T-helper 9 cell (primary cell): ENCODE data around the gene PFKL.
"Not testable (repeated sequence)": the region's sequence is repeated elsewhere in the genome, so short reads cannot be mapped to it uniquely, and the experiment has no call there.

ENCODE experiments used
- DNase-seq: peaks from one replicate; pipeline ENCODE4 v3.0.0-alpha.2; 2020

Gene PFKL

DNA sequence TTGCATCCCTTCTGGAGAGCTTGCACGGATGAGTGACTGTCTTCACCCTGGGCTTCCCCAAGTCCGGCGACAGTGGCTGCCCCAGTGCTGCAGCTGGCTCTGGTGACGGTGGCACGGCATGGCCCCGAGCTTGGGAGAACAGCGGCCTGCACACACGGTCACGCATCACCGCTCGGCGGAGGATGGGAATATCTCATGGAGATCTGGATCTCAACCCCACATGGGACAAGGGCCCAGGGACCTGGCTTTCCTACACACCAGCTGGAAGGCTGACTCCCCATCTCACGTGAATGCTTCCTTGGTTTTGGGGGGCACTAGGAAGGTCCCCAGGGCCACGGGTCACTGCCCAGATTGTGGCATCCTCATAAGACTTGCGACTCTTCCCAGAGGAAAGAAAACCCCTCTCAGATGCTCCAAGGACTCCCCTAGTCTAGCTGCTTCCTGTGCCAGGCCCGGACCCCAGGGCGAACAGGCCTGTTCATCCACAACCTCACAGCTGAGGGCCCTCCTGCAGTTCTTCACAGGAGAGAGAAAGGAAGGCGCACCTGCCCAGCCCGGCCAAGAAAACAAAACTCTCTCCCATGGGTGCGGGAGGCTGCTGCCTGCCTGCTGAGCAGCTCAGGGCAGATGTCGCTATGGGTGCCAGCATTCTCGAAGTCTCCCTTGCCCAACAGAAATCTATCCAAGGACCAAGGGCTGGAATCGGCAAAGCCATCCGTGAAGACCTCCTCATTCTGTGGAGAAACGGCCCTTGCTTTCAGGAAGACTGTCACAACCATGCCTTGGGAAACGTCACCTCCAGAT lies 29.4 kb downstream of the PFKL start:
- no peak for DNase-seq

DNA sequence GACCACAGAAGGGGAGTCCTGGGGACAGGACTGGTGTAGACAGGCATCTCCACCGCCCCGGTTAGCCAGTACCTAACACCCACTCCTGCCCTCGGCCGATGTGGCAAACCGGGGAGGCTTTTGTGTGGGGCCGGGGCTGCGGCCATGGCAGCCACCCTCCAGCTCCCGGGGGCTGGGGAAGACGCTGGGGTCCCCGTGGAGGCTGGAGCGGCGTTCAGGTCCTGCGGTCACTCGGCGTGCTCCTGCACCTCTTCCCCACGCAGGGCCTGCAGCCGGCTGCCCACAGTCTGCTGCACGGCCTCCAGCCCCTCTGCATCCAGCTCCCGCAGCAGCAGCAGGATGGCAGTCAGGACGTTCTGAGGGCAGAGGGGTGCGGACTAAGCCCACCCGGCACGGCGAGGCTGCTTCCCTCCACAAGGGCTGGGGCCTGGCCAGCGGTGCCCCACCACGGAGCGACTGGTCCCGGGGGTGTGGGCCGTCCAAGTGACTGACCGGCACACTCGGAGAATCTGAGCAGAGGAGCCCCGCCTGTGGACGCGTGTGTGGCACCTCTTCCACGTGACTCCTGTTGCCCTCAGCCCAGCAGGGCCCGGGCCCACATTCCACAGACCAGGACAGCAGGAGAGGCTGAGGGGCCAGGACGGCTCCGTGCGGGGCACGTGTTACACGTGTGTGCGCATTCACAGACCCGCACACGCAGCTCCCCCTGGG lies 30.3 kb downstream of the PFKL start:
- no peak for DNase-seq

DNA sequence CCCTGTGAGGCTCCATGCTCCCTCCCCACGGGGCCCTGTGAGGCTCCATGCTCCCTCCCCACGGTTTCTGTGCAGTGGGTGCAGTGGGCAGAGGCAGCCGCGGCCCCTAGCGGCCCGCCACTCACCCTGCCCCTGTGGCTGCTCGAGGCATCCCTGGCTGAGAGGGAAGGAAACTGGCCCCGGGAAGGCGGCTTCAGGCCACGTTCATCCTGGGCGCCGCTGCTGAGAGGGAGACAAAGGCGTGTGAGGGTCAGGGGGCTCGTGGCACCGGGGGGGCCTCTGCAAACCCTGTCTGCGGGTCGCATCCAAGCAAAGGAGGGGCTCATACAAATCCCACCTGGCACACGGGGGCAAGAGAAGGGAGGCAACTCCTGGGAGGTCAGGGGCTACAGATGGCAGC lies 30.8 kb downstream of the PFKL start:
- no peak for DNase-seq

DNA sequence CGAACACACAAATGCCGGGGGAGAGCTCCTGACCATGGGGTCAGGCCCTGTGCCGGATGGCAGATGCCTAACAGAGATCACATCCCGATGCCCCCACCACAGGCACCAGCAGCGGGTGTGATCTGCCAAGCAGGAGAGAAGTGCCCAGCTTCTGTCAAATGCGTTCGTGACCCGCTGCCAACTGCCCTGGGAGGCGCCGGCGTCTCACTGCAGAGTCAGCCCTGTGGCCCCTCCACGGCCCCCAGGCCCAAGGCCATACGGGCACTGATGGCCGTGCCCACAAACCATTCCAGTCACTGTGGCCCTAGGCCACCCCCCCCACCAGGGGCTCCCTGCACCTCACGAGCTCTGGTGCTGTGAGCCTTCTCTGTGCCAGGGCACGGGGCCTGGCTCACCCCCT lies 31.4 kb downstream of the PFKL start:
- DNase-seq: no peak

DNA sequence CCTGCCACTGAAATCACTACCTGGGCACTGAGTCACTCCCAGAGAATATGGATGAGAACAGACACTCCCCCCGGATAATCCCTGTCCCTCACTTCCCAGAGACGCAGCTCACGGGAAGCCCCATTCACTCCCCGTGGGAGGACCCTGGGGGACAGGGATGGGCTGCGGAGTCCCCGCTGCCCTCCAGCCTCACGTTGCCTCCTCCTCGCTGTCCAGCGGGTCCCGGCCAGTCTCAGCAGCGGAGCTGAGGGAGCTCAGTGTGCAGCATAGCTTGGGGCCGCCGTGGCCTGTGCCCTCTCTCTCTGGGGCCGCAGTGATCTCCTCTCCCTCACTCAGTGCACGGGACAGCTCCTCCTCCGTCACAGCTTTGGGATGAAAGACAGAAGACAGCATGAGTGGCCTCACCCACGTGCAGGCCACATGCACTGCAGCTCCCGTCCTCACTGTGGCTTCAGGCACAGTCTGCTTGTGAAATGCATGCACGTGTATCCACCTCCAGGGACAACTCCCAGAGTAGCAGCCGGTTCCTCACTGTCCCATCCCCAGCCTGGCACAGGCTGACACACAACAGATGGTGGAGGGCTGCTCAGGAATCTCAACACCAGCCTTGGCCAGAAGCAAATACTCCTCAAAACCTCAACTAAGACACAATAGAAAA lies 31.9 kb downstream of the PFKL start:
- DNase-seq: no peak

DNA sequence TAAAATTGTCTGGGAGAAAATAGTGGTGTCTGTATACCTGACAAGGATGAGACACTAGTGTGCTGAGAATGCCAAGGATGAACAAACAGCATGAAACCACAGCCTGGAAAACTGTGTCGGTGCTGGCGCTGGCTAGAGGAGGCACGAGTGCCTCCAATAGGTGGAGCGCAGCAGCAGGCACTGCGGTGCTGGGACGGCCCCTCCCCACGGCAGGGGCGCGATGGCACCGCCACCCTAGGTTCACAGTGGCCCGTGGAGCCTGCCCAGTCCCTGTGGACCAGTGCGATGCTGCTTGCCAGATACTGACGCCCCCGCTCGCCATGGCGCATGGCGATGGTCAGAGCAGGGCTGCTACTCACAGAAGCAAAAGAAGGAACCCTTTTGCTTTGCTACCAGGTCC lies 32.5 kb downstream of the PFKL start:
- DNase-seq: no peak

DNA sequence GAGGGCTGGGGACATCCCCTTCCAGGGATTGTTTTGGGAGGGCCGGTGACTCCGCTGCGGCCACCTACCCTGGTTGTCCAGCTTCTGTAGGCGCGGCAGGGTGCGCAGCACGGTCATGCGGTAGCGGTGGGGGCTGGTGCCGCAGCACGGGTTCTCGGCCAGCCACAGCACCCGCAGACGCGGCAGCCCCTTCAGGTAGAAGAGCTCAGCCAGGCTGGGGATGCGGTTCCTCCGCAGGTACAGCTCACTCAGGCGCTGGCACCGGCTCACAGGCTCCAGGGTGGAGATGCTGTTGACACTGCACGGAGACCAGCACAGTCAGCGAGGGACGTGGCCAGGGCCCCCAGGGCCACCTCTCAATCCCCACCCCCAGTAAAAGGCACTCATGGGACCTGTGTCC lies 33.1 kb downstream of the PFKL start:
- DNase-seq: no peak

DNA sequence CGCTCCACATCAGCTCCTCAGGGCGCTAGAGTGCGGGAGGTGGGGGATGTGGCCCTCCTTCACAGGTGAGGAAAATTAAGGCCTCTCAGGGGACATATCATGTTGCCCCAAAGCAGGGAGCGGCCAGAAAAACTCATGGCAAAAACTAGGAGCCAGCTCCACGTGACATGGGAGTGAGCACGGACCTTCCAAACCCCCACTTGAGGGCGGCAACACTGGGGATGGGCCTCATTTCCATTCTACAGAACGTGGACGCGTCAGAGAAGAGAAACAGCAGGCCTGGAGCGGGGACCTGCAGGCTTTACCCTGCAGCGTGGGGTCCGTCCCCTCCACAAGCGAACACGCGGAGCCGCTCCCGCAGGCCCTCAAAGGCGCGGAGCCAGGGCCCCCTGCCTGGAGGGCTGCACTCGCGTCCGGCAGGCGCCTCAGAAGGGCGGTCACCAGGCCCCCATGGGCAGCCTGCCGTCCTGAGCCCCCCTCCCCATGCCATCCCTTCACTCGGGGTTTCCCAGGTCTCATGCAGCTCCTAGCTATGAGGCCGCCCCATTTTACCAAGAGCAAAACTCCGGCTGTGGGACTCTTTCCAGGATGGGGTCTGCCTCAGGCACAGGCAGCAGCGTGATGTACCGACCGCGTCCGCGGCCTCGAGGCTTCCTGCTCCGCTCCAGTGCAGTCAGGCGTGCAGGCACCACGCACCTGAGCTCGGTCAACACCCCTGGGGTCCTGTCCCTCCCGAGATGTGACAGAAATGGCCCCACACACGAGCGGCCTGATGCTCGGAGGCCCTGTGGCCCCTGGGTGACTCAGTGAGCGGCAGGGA lies 33.9 kb downstream of the PFKL start:
- DNase-seq: no peak

DNA sequence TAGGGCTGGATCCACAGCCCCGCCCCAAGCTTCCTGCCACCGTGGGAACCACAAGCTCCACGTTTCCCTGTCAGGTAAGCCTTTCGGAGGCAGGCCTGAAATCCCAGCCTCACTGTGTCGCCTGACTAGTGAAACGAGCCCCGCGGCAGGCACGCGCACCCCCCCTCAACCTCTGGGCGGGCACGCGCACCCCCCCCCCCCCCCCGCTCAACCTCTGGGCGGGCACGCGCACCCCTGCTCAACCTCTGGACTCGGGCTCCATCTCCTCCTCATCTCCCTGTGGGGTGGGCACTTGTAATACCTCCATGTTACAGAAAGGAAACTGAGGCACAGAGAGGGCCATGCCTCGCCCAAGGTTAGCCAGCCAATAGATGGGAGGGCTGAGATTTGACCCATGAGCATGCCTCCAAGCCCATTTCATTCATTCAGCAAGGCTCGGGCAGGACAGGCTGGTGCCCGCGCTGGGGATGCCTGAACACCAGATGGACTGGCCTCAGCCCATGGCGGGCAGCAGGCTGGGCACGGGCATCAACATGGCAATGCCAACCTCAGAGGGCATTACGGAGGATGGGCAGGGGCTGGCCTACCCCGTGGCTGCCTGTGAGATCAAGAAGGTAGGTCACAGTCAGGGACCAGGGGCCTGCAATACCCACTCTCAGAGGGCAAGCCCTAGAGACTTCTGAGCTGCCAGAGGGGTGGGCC lies 34.6 kb downstream of the PFKL start:
- no peak for DNase-seq

DNA sequence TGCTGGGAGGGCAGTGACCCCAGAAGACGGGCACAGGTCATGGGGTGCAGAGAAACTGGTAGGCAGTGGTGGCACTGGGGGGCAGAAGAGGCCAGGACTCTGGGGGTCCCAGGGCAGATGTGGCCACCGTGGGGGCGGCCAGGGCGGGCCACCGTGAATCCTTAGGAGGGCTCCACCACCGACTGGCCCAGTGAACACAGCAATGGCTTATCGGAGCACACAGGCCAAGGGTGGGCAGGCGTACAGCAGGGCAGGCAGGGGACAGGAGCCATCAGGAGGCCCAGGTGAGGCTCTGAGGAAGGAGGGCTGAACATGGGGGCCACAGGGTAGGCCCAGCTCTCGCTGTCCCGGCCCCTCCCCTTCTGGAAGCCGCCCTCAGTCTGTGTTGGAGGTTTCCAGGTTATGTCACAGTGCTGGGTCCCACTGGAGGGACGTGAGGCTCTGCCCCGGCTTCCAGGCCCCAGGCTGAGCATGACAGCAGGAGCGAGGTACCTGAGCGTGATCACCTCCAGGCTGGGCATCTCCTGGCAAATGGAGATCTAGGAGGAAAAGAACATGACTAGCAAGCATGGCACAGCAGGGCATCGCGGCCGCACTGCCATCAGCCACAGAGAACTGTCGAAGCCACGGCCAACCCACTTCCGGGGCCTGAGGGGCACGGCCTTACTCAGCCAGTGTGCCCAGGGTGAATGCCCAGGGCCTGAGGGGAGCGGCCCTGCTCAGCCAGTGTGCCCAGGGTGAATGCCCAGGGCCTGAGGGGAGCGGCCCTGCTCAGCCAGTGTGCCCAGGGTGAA lies 35.6 kb downstream of the PFKL start:
- DNase-seq: no peak

DNA sequence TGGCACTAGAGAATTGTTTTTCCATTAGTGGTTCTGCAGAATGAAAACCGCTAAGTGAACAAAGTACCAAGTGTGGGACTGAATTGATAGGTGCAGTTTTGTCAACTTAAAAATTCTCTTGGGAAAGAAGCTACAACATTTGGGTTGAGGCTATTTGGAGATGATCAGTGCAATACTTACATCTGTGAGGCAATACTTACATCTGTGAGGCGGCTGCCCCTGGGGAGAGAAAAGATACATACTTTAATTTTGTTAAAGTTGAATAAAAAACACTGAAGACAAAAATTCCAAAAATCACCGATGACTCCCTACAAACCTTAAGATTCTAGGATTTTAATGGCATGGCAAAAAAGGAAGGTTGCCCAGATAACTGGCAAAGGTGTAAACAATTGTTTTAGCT lies 37.6 kb downstream of the PFKL start:
- no peak for DNase-seq

DNA sequence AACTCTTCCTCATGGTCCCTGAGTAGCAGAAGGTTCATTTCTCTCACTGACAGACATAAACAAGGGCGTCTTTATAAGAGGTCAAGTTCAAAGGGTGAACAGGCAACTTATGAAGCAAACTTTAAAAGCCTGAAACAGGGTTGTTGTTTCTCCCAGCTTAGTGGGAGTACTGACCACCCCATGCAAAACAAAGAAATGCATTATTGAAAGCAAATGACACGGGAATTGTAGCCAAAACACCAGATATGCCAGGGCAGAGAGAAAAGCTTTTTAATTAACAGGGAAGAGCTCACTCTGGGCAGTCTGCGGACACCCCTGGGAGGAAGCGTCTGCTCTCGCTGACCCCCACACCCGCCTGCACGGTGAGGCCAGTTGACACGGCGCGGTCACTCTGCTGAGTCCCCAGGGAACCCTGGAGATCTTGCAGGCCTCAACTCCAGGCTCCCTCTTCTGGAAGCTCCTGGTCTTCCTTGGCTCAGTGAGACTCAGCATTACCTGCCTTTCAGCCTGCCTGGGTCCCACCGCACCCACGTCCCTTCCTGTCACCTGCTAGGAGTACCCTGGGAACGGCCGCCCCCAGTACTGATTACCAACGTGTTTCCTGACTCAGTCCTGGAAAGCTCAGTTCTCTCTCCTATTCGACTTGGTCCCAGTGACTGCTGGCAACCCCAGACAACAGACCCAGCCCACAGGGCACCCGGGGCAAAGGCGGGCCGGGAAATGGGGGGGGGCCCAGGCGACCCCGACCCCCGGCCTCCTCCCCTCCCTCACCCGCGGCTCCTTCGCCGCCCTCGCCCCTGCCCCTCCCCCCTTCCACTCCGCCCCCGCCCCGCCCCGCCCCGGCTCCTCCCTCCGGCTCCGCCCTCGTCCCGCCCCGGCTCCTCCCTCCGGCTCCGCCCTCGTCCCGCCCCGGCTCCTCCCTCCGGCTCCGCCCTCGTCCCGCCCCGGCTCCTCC lies 38.4 kb downstream of the PFKL start:
- no peak for DNase-seq

DNA sequence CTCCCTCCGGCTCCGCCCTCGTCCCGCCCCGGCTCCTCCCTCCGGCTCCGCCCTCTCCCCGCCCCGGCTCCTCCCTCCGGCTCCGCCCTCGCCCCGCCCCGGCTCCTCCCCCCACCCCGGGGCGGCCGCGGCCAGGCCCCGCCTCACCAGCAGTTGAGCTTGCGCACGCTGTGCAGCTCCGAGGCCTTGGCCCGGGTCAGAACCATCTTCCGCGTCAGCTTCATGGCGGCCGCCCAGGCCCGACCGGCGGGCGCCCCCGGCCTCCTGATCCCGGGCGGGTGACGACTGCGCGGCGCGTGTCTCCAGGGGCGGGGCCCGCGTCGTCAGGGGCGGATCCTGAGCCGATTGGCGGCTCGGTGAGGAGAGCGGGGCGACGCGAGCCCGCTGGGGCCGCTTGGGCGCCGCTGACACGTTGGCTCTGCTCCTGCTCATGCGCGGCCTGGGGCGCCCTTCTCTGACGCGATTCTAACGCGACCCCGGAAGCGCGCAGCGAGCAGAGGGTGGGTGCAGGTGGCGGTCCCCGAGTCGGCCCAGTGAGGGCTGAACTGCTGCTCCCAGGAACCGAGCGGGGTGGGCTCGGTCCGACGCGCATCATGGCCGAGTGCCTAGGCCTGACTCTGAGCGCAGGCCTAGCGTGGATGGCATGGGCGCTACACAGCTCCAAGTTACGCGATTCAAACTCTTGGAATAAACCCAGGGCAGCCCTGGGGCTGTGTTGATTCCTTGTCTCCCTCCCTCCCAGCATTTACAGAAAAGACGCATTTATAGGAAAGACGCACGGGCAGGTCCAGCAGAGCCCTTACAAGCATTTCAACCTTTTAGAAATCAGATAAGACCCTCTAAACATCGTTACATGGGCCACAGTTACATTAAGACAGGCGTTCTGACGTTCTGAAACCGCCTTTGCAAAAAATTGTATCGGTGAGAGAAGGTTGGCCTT lies 39.4 kb downstream of the PFKL start, which contains the start of gene CFAP410:
Gene CFAP410, minus strand, starts transcription at position 420 of the 940 bp plus-strand sequence. Its CDS starts 196 bp downstream, at position 224.
- DNase-seq: peak; percentile 92

DNA sequence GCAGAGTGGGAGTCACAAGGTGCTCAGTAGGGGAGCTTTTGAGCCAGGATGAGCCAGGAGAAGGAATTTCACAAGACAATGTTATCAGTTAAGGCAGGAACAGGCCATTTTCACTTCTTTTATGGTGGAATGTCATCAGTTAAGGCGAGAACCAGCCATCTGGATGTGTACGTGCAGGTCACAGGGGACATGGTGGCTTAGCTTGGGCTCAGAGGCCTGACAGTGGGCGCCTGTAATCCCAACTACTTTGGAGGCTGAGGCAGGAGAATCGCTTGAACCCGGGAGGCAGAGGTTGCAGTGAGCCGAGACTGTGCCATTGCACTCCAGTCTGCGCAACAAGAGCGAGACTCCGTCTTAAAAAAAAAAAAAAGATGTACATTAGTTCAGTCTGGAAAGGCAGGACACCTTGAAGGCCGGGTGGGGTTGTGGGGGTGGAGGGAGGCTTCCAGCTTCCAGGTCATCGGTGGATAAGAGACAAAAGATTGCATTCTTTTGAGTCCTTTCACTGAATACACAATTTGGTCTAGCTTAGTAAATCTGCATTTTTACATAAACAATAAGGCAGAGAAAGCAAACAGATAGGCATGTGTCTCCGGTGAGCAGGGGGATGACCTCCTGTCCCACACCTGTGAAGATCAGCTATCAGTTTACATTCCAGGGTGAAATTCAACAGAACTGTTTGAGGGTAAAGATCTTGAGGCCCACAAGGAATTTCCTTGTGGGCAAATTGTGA lies 42.0 kb downstream of the PFKL start:
- DNase-seq: not testable (repeated sequence)

DNA sequence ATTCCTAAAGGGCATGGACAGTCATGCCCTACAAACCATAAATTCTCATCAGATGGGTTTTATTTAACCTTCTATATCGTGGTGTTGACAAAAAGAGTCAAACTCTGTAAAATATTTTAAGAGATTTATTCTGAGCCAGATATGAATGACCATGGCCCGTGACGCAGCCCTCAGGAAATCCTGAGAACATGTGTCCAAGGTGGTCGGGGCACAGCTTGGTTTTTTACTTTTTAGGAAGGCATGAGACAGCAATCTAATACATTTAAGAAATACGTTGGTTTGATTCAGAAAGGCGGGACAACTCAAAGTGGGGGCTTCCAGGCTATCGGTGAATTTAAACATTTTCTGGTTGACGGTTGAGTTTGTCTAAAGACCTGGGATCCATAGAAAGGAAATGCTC lies 43.1 kb downstream of the PFKL start:
- DNase-seq: not testable (repeated sequence)

DNA sequence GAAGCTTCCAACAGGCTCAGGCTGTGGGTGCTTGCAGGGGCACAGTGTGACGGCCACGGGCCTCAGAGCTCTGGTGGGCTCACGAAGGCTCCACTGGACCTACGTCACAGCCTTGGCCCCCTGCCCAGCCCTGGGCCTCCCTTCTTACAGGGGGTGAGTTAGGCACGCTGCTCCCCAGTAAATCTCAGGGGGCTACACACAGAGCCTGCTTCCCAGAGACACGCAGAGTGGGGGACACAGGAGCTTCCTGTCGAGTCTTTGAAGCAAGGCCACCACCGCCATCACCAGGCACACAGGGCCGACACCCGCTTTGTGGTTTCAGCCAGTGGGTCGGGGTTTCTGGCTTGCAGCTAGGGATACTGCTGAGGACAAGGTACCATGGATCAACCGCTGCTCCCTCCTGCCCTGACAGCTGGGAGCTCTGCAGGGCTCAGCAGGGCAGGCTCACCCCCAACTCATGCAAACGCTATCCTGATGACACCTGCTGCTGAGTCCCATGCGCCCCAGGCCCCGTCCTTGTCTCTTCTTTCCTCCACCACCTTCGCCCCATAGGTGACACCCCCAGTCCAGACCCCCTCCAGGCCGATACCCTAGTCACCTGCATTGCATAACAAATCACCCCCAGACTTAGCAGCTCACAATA lies 44.8 kb downstream of the PFKL start:
- DNase-seq: no peak

DNA sequence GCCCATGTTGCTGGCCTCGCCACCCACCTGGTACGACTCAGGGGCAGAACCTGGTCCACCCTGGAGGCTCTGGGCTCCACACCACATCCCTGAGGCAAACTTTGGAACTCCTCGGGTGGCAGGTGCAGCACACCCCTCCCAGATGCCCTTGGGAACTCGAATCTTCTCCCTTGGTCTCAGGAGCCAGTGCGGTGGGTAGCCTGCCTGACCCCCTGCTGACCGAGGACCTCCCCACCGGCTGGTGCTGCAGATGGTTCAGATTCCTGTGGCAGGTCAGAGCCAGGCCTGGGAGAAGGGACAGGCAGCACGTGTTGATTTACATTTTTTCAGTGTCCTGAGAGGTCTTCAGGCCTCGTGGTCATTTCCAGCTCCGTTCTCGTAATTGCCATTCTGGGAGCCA lies 45.6 kb downstream of the PFKL start:
- no peak for DNase-seq
